GM12864 (cell line): ENCODE measurements around the gene FSIP1.

Source experiments
- DNase-seq: peaks from one replicate; pipeline ENCODE4 v3.0.0-alpha.2; 2011; ENCODE audit warnings: low read depth
- H3K4me3 ChIP-seq: 2 replicates; pipeline ENCODE4 v1.5.1; 2011; ENCODE audit warnings: mild to moderate bottlenecking, low read depth, low read length, control low read depth
- TF ChIP-seq, protein P1 (sequence below): IDR thresholded peaks from 2 replicates; pipeline ENCODE4 v1.5.1; 2011; ENCODE audit warnings: low read depth, mild to moderate bottlenecking, moderate library complexity, low read length, control low read depth, inconsistent platforms; ENCODE audit errors: missing control alignments

Gene FSIP1

DNA sequence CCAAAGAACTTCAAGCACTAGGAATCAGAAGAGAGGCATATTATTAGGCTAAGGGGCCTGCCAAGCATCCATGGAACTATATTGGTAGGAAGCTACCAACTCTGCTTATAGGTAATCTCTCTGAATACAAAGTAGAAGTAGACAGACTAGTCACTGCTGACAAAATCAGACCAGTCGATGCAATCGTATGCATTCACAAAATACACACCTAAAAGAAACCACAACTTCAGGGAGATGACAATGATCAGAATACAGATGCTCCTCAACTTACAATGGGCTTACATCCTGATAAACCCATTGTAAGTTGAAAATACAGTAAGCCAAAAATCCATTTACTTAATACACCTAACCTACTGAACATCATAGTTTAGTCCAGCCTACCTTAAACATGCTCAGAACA is 94.7 kb downstream of the FSIP1 start:
- TF ChIP-seq, protein P1, sequence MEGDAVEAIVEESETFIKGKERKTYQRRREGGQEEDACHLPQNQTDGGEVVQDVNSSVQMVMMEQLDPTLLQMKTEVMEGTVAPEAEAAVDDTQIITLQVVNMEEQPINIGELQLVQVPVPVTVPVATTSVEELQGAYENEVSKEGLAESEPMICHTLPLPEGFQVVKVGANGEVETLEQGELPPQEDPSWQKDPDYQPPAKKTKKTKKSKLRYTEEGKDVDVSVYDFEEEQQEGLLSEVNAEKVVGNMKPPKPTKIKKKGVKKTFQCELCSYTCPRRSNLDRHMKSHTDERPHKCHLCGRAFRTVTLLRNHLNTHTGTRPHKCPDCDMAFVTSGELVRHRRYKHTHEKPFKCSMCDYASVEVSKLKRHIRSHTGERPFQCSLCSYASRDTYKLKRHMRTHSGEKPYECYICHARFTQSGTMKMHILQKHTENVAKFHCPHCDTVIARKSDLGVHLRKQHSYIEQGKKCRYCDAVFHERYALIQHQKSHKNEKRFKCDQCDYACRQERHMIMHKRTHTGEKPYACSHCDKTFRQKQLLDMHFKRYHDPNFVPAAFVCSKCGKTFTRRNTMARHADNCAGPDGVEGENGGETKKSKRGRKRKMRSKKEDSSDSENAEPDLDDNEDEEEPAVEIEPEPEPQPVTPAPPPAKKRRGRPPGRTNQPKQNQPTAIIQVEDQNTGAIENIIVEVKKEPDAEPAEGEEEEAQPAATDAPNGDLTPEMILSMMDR: no peak
- DNase-seq: no peak
- H3K4me3 ChIP-seq: no peak overlapping the region

DNA sequence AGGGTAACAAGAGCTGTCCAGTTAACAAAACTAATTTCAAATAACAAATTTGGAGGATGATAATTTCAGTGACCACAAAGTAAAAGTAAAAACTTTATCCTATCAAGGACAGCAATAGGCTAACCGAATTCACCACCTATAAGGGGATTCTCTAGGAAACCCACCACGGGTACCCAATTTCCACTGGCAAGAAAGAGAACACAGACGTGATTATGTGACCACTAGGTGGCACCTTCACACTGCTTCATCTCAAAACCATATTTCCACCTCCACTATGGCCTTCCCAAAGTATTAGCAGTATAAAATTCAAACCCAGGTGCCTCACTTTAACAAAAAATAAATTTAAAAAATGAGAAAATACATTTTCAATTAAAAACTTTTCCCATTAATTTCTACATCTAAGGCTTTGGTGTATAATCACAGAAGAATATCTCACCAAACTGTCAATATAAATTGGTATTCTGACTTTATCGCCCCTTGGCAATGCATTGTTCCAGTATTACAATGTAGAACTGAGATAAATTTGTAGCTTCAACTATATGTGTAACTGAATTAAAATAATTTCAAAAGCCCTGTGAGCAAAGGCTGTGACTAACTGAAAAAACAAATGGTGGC is 96.5 kb downstream of the FSIP1 start:
- no peak for DNase-seq
- H3K4me3 ChIP-seq: no peak overlapping the region
- TF ChIP-seq, protein P1: peak; percentile 72

GRCh38 chr15:39685367-39685766 is 97.3 kb downstream of the FSIP1 start:
- no peak for DNase-seq
- TF ChIP-seq, protein P1: no peak
- H3K4me3 ChIP-seq: no peak overlapping the region

DNA sequence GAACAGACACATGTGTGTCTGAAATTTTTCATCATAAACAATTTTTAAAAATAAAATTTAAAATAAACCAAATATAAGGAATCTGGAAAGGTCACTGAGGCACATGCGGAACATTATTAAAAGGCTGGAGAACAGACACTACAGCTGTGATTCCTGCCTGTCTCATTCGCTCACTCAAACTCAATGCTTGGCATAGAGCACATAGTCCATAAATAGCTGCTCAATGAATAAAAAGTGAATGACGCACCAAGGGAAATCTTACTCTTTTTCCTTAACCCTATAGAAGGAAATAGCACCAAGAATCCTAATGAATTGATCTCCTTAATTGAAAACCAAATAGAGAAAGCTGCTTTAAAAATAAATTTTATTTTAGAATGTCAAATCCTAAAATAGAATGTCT is 98.4 kb downstream of the FSIP1 start:
- no peak for DNase-seq
- H3K4me3 ChIP-seq: no peak overlapping the region
- TF ChIP-seq, protein P1: no peak

DNA sequence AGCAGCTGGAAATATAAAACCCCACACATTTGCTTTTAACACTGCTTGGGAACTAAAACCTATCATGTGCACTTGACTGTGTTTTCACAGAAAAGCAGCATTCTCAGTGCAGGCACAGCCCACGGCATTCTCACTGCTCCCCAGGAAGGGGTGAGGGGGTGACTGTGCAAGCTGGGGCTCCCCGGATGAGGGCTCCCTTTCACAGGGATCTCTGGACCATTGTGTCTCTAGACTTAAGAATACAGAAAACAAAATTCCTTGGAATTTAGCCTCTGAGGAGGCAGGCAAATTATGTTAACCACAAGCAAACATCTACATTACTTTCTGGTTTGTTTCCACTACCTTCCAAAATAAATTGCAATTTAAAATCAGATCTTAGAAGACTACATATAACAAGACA is 100.3 kb downstream of the FSIP1 start:
- no peak for DNase-seq
- no peak overlapping the region for H3K4me3 ChIP-seq
- TF ChIP-seq, protein P1: no peak

DNA sequence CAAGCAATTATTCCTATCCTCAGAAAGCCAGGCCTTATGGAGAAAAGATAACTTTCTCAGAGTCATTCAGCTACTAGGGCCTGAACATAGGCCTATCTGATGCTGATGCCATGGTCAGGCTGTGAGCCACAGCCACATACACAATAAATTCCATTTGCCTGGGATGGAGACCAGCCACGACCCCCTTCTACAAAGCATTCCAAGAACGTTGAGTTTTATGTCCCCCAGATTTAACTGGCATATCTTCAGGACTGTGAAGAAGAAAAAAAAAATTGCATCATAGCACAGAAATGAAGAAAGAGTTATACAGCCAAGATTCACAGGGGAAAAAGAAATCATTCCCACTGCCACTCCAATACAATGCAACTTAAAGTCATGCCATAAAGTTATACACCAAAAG is 101.8 kb downstream of the FSIP1 start:
- TF ChIP-seq, protein P1: no peak
- H3K4me3 ChIP-seq: no peak overlapping the region
- DNase-seq: no peak

- TF ChIP-seq, protein P1: no peak
- no peak for DNase-seq
- no peak overlapping the region for H3K4me3 ChIP-seq
Observed at GRCh38 chr15:39672666-39673065, 110.0 kb downstream of the FSIP1 start.
